MM.1S (cell line): ENCODE results near the gene ANKRD9.

Source experiments
- DNase-seq: peaks from one replicate; pipeline ENCODE4 v3.0.0-alpha.2; 2015
- H2AFZ ChIP-seq: fragments of 300-600 bp; sonication (generic); 2 replicates; pipeline ENCODE4 v1.6.0; 2016; ENCODE audit warnings: antibody characterized with exemption, low read length
- H3F3A ChIP-seq: fragments of 300-600 bp; sonication (generic); 2 replicates; pipeline ENCODE4 v1.6.1; 2016; ENCODE audit warnings: mild to moderate bottlenecking, antibody characterized with exemption, low read length, moderate library complexity, mixed read lengths; ENCODE audit not compliant: insufficient read depth
- H3K27ac ChIP-seq: fragments of 300-600 bp; sonication (generic); 2 replicates; pipeline ENCODE4 v1.5.1; 2016; ENCODE audit warnings: mild to moderate bottlenecking, low read length
- H3K27me3 ChIP-seq: fragments of 300-600 bp; sonication (generic); replicated peaks from 2 replicates; pipeline ENCODE4 v1.6.0; 2016; ENCODE audit warnings: low read length; ENCODE audit not compliant: insufficient read depth
- H3K36me3 ChIP-seq: fragments of 300-600 bp; sonication (generic); replicated peaks from 2 replicates; pipeline ENCODE4 v1.6.1; 2016; ENCODE audit warnings: mild to moderate bottlenecking, low read length, mixed read lengths; ENCODE audit not compliant: insufficient read depth
- H3K4me1 ChIP-seq: fragments of 300-600 bp; sonication (generic); 2 replicates; pipeline ENCODE4 v1.6.1; 2016; ENCODE audit warnings: low read length, mixed read lengths
- H3K4me2 ChIP-seq: fragments of 300-600 bp; sonication (generic); 2 replicates; pipeline ENCODE4 v1.6.0; 2016; ENCODE audit warnings: low read depth, low read length
- H3K4me3 ChIP-seq: fragments of 300-600 bp; sonication (generic); 2 replicates; pipeline ENCODE4 v1.5.1; 2016; ENCODE audit warnings: low read length, mixed read lengths
- H3K79me2 ChIP-seq: fragments of 300-600 bp; sonication (generic); 2 replicates; pipeline ENCODE4 v1.6.1; 2016; ENCODE audit warnings: mixed run types, low read length, mixed read lengths
- H3K9ac ChIP-seq: fragments of 300-600 bp; sonication (generic); 2 replicates; pipeline ENCODE4 v1.6.1; 2016; ENCODE audit warnings: low read length, mixed read lengths
- H3K9me2 ChIP-seq: fragments of 300-600 bp; sonication (generic); replicated peaks from 2 replicates; pipeline ENCODE4 v1.6.1; 2016; ENCODE audit warnings: mild to moderate bottlenecking, low read length, mixed read lengths; ENCODE audit not compliant: insufficient read depth
- H3K9me3 ChIP-seq: fragments of 300-600 bp; sonication (generic); replicated peaks from 2 replicates; pipeline ENCODE4 v1.6.1; 2016; ENCODE audit warnings: mild to moderate bottlenecking, low read length, mixed read lengths; ENCODE audit not compliant: insufficient read depth
- H4K20me1 ChIP-seq: fragments of 300-600 bp; sonication (generic); 2 replicates; pipeline ENCODE4 v1.6.1; 2016; ENCODE audit warnings: mild to moderate bottlenecking, low read length, moderate library complexity, mixed read lengths; ENCODE audit not compliant: insufficient read depth
- CTCF ChIP-seq: fragments of 300-600 bp; sonication (generic); IDR thresholded peaks from 2 replicates; pipeline ENCODE4 v1.5.1; 2016; ENCODE audit warnings: antibody characterized with exemption, low read length, mixed read lengths
- EZH2 ChIP-seq: fragments of 300-600 bp; sonication (generic); optimal IDR thresholded peaks from 2 replicates; pipeline ENCODE3; 2017; ENCODE audit warnings: low read depth, mild to moderate bottlenecking, antibody characterized with exemption, low read length, mixed read lengths
- EZH2phosphoT487 ChIP-seq: fragments of 300-600 bp; sonication (generic); IDR thresholded peaks from 2 replicates; pipeline ENCODE4 v1.6.1; 2018; ENCODE audit warnings: antibody characterized with exemption, low read length

The ANKRD9 gene

DNA sequence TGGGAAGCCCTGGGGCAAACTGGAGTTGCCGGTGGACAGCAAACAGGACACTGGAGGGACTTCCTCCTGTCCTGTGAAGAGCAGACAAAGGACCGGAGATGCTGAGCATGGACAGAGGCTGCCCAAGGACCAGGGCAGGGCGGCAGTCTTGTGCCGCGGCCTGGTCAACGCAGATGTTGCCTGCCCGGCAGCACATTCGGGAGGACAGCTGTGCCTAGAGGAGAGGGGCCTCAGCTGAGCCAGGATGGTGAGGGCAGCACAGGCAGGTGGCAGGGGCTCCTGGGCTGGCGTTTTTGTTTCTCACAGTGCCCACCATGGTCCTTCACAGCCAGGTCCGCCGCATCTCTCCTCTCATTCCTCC, 13.3 kb downstream of the ANKRD9 start:
- no peaks in the 10 kb centered on the region for H4K20me1 ChIP-seq
- H3K4me1 ChIP-seq = no peaks in the 10 kb centered on the region
- H3K36me3 ChIP-seq = no peaks in the 10 kb centered on the region
- H3K79me2 ChIP-seq = no peaks in the 10 kb centered on the region
- H3K9ac ChIP-seq = no peak overlapping the region
- H3K4me3 ChIP-seq = no peak overlapping the region
- no peaks in the 10 kb centered on the region for H3K9me2 ChIP-seq
- H3K4me2 ChIP-seq = no peak overlapping the region
- TF ChIP-seq EZH2 (no peak), CTCF (no peak), EZH2phosphoT487 (no peak)
- H3K27ac ChIP-seq = no peak overlapping the region
- H2AFZ ChIP-seq = no peak overlapping the region
- no peaks in the 10 kb centered on the region for H3K27me3 ChIP-seq
- no peaks in the 10 kb centered on the region for H3K9me3 ChIP-seq
- no peak for DNase-seq
- no peaks in the 10 kb centered on the region for H3F3A ChIP-seq

DNA sequence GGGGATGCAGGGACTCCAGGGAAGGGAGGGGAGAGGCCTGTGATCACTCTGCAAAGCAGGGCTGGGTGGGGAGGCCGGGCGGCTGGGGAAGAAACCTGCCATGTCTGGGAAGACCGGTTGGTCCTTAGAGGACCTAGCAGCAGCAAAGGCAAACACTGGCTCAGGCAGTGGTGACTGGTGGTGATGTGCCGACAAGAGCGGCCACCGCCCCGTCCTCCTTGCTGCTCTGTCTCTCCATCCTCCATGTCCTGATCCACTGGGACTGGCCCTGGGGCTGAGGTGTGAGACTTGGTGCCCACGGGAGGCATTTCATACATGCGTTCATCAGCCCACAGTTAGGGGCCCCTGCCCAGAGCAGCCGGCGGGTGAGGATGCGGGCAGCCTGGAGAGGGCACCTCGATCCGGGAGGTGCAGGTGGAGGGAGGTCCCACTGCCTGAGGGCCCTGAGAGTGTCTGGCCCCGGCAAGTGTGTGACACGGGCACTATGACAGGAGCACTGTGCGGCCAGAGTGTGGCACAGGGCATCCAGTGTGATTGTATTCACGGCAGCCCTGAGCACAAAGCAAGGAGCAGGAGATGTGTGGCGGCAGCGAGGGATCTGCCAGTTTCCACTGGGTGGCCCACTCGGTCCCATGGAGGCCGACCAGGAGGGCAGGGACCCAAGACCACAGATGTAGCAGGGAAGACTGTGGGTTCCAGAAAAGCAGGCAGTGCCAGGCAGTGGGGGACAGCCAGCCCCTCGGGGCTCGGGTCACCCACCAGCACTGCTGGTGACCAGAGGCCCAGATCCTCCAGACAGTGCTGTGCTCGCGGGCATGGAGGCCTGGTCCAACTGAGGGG, 13.9 kb downstream of the ANKRD9 start:
- H3K9me2 ChIP-seq = no peaks in the 10 kb centered on the region
- H3K27ac ChIP-seq = no peak overlapping the region
- no peaks in the 10 kb centered on the region for H3K27me3 ChIP-seq
- no peaks in the 10 kb centered on the region for H3K4me1 ChIP-seq
- H3K9ac ChIP-seq = no peak overlapping the region
- DNase-seq = no peak
- H3K4me3 ChIP-seq = no peak overlapping the region
- no peak overlapping the region for H3K4me2 ChIP-seq
- H3K9me3 ChIP-seq = no peaks in the 10 kb centered on the region
- no peaks in the 10 kb centered on the region for H3K79me2 ChIP-seq
- H2AFZ ChIP-seq = no peak overlapping the region
- no peaks in the 10 kb centered on the region for H4K20me1 ChIP-seq
- no peaks in the 10 kb centered on the region for H3F3A ChIP-seq
- TF ChIP-seq CTCF (no peak), EZH2phosphoT487 (no peak), EZH2 (no peak)
- no peaks in the 10 kb centered on the region for H3K36me3 ChIP-seq

- no peak for DNase-seq
- no peak overlapping the region for H3K4me3 ChIP-seq
- H3K9me3 ChIP-seq = no peaks in the 10 kb centered on the region
- no peaks in the 10 kb centered on the region for H3K36me3 ChIP-seq
- no peaks in the 10 kb centered on the region for H3F3A ChIP-seq
- H3K4me2 ChIP-seq = no peak overlapping the region
- H4K20me1 ChIP-seq = no peaks in the 10 kb centered on the region
- no peak overlapping the region for H3K9ac ChIP-seq
- H3K27me3 ChIP-seq = no peaks in the 10 kb centered on the region
- no peaks in the 10 kb centered on the region for H3K79me2 ChIP-seq
- TF ChIP-seq EZH2 (no peak), CTCF (no peak), EZH2phosphoT487 (no peak)
- H3K9me2 ChIP-seq = no peaks in the 10 kb centered on the region
- H3K27ac ChIP-seq = no peak overlapping the region
- H3K4me1 ChIP-seq = no peaks in the 10 kb centered on the region
- no peak overlapping the region for H2AFZ ChIP-seq
Observed at GRCh38 chr14:102493585-102493984, 16.0 kb downstream of the ANKRD9 start.
